SK-N-SH treated with all-trans-retinoic acid at 6 μM for 48 hours (cell line): ENCODE results near the gene MARK1.

Source experiments
- ATAC-seq: fragments of 200-7000 bp; cut with Tn5 transposase; 3 replicates; pipeline ENCODE4 v1.9.1; 2020; ENCODE audit warnings: mild to moderate bottlenecking, moderate library complexity
- ARNTL ChIP-seq: fragments of 450-650 bp; formaldehyde crosslinking; IDR thresholded peaks from 2 replicates; pipeline ENCODE4 v1.5.0; 2020; ENCODE audit warnings: low read depth, mild to moderate bottlenecking, moderate library complexity, borderline replicate concordance
- BACH2 ChIP-seq: fragments of 250-450 bp; sonication (Bioruptor Pico); IDR thresholded peaks from 2 replicates; pipeline ENCODE4 v1.9.0; 2021; ENCODE audit warnings: mild to moderate bottlenecking, borderline replicate concordance
- CSDC2 ChIP-seq: fragments of 250-450 bp; sonication (Bioruptor Pico); IDR thresholded peaks from 2 replicates; pipeline ENCODE4 v1.5.0; 2020; ENCODE audit warnings: mild to moderate bottlenecking, moderate library complexity
- ESRRG ChIP-seq: fragments of 250-450 bp; sonication (Bioruptor Pico); IDR thresholded peaks from 2 replicates; pipeline ENCODE4 v1.6.1; 2021; ENCODE audit warnings: mild to moderate bottlenecking
- GLIS3 ChIP-seq: fragments of 250-450 bp; sonication (Bioruptor Pico); IDR thresholded peaks from 2 replicates; pipeline ENCODE4 v1.5.0; 2020; ENCODE audit warnings: mild to moderate bottlenecking, moderate library complexity
- OSR1 ChIP-seq: fragments of 250-450 bp; sonication (Bioruptor Pico); IDR thresholded peaks from 2 replicates; pipeline ENCODE4 v1.8.0; 2022; ENCODE audit warnings: moderate library complexity, mild to moderate bottlenecking, inconsistent platforms
- PPARA ChIP-seq: fragments of 250-450 bp; sonication (Bioruptor Pico); IDR thresholded peaks from 2 replicates; pipeline ENCODE4 v1.5.0; 2020; ENCODE audit warnings: mild to moderate bottlenecking, borderline replicate concordance
- RARB ChIP-seq: fragments of 250-450 bp; sonication (Bioruptor Pico); IDR thresholded peaks from 2 replicates; pipeline ENCODE4 v1.8.0; 2021; ENCODE audit warnings: mild to moderate bottlenecking, moderate library complexity
- TCF4 ChIP-seq: fragments of 250-450 bp; sonication (Bioruptor Pico); IDR thresholded peaks from 2 replicates; pipeline ENCODE4 v1.8.0; 2021; ENCODE audit warnings: mild to moderate bottlenecking, moderate library complexity, borderline replicate concordance
- TOX ChIP-seq: fragments of 250-450 bp; sonication (Bioruptor Pico); IDR thresholded peaks from 2 replicates; pipeline ENCODE4 v1.8.0; 2021; ENCODE audit warnings: mild to moderate bottlenecking, moderate library complexity, borderline replicate concordance
- ZC3H10 ChIP-seq: fragments of 250-450 bp; sonication (Bioruptor Pico); IDR thresholded peaks from 2 replicates; pipeline ENCODE4 v1.5.1; 2021; ENCODE audit warnings: mild to moderate bottlenecking, moderate library complexity
- ZFP3 ChIP-seq: fragments of 250-450 bp; sonication (Bioruptor Pico); IDR thresholded peaks from 2 replicates; pipeline ENCODE4 v1.5.0; 2020; ENCODE audit warnings: mild to moderate bottlenecking, moderate library complexity
- ZNF565 ChIP-seq: fragments of 450-650 bp; formaldehyde crosslinking; conservative IDR thresholded peaks from 2 replicates; pipeline ENCODE4 v1.5.0; 2020; ENCODE audit warnings: low read depth, mild to moderate bottlenecking, moderate library complexity
- ZNF70 ChIP-seq: fragments of 450-650 bp; formaldehyde crosslinking; IDR thresholded peaks from 2 replicates; pipeline ENCODE4 v1.5.0; 2020; ENCODE audit warnings: mild to moderate bottlenecking, moderate library complexity
- ZNF8 ChIP-seq: fragments of 450-650 bp; formaldehyde crosslinking; IDR thresholded peaks from 2 replicates; pipeline ENCODE4 v1.5.0; 2020; ENCODE audit warnings: mild to moderate bottlenecking, moderate library complexity
- TF ChIP-seq, protein P1 (sequence below): fragments of 250-450 bp; sonication (Bioruptor Pico); IDR thresholded peaks from 2 replicates; pipeline ENCODE4 v1.5.0; 2020; ENCODE audit warnings: mild to moderate bottlenecking, moderate library complexity
- TF ChIP-seq, protein P2 (sequence below): fragments of 250-450 bp; sonication (Bioruptor Pico); IDR thresholded peaks from 2 replicates; pipeline ENCODE4 v1.8.0; 2020; ENCODE audit warnings: mild to moderate bottlenecking, moderate library complexity, borderline replicate concordance
- TF ChIP-seq, protein P3 (sequence below): fragments of 250-450 bp; sonication (Bioruptor Pico); IDR thresholded peaks from 2 replicates; pipeline ENCODE4 v1.5.1; 2021; ENCODE audit warnings: mild to moderate bottlenecking, moderate library complexity
- TF ChIP-seq, protein P4 (sequence below): fragments of 250-450 bp; sonication (Bioruptor Pico); IDR thresholded peaks from 2 replicates; pipeline ENCODE4 v1.8.0; 2021; ENCODE audit warnings: low read depth, mild to moderate bottlenecking, moderate library complexity, borderline replicate concordance
- TF ChIP-seq, protein P5 (sequence below): fragments of 250-450 bp; sonication (Bioruptor Pico); IDR thresholded peaks from 2 replicates; pipeline ENCODE4 v1.5.1; 2020; ENCODE audit warnings: low read depth, mild to moderate bottlenecking, moderate library complexity

Gene MARK1

DNA sequence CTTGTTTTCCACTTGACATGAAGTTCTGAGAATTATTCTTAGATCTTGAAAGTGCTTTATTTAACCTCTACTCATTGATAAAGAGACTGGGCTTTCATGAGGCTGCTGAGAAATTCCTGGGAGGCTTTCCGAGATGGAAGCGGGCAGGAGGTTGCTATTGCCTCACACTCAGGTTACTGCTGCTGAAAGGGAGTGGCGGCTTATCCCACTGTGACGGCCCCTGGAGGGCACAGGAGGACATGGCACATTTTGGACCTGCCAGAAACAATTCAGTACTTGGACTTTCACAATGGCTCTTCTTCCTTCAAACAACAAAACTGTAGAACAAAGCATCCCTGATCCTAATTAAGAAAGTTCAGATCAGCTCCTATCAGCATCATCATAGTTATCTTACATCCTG, 16.2 kb upstream of the MARK1 start:
- no peak for ATAC-seq
- no peak for TF ChIP-seq OSR1 (CRISPR knock-in tag)
- no peak for TF ChIP-seq TOX (CRISPR knock-in tag)
- TF ChIP-seq ZNF70 (CRISPR knock-in tag), result no peak
- no peak for TF ChIP-seq ZC3H10 (CRISPR knock-in tag)
- no peak for TF ChIP-seq ZFP3
- no peak for TF ChIP-seq BACH2 (CRISPR knock-in tag)
- no peak for TF ChIP-seq CSDC2 (CRISPR knock-in tag)
- TF ChIP-seq RARB (CRISPR knock-in tag), result no peak
- TF ChIP-seq, protein P1, sequence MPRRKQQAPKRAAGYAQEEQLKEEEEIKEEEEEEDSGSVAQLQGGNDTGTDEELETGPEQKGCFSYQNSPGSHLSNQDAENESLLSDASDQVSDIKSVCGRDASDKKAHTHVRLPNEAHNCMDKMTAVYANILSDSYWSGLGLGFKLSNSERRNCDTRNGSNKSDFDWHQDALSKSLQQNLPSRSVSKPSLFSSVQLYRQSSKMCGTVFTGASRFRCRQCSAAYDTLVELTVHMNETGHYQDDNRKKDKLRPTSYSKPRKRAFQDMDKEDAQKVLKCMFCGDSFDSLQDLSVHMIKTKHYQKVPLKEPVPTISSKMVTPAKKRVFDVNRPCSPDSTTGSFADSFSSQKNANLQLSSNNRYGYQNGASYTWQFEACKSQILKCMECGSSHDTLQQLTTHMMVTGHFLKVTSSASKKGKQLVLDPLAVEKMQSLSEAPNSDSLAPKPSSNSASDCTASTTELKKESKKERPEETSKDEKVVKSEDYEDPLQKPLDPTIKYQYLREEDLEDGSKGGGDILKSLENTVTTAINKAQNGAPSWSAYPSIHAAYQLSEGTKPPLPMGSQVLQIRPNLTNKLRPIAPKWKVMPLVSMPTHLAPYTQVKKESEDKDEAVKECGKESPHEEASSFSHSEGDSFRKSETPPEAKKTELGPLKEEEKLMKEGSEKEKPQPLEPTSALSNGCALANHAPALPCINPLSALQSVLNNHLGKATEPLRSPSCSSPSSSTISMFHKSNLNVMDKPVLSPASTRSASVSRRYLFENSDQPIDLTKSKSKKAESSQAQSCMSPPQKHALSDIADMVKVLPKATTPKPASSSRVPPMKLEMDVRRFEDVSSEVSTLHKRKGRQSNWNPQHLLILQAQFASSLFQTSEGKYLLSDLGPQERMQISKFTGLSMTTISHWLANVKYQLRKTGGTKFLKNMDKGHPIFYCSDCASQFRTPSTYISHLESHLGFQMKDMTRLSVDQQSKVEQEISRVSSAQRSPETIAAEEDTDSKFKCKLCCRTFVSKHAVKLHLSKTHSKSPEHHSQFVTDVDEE (CRISPR knock-in tag), result no peak
- no peak for TF ChIP-seq PPARA (CRISPR knock-in tag)
- TF ChIP-seq, protein P2, sequence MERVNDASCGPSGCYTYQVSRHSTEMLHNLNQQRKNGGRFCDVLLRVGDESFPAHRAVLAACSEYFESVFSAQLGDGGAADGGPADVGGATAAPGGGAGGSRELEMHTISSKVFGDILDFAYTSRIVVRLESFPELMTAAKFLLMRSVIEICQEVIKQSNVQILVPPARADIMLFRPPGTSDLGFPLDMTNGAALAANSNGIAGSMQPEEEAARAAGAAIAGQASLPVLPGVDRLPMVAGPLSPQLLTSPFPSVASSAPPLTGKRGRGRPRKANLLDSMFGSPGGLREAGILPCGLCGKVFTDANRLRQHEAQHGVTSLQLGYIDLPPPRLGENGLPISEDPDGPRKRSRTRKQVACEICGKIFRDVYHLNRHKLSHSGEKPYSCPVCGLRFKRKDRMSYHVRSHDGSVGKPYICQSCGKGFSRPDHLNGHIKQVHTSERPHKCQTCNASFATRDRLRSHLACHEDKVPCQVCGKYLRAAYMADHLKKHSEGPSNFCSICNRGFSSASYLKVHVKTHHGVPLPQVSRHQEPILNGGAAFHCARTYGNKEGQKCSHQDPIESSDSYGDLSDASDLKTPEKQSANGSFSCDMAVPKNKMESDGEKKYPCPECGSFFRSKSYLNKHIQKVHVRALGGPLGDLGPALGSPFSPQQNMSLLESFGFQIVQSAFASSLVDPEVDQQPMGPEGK (CRISPR knock-in tag), result no peak
- TF ChIP-seq, protein P3, sequence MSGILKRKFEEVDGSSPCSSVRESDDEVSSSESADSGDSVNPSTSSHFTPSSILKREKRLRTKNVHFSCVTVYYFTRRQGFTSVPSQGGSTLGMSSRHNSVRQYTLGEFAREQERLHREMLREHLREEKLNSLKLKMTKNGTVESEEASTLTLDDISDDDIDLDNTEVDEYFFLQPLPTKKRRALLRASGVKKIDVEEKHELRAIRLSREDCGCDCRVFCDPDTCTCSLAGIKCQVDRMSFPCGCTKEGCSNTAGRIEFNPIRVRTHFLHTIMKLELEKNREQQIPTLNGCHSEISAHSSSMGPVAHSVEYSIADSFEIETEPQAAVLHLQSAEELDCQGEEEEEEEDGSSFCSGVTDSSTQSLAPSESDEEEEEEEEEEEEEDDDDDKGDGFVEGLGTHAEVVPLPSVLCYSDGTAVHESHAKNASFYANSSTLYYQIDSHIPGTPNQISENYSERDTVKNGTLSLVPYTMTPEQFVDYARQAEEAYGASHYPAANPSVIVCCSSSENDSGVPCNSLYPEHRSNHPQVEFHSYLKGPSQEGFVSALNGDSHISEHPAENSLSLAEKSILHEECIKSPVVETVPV, result no peak
- no peak for TF ChIP-seq TCF4 (CRISPR knock-in tag)
- no peak for TF ChIP-seq GLIS3
- no peak for TF ChIP-seq ARNTL (CRISPR knock-in tag)
- TF ChIP-seq ZNF565 (CRISPR knock-in tag), result no peak
- TF ChIP-seq ZNF8 (CRISPR knock-in tag), result no peak
- TF ChIP-seq, protein P4, sequence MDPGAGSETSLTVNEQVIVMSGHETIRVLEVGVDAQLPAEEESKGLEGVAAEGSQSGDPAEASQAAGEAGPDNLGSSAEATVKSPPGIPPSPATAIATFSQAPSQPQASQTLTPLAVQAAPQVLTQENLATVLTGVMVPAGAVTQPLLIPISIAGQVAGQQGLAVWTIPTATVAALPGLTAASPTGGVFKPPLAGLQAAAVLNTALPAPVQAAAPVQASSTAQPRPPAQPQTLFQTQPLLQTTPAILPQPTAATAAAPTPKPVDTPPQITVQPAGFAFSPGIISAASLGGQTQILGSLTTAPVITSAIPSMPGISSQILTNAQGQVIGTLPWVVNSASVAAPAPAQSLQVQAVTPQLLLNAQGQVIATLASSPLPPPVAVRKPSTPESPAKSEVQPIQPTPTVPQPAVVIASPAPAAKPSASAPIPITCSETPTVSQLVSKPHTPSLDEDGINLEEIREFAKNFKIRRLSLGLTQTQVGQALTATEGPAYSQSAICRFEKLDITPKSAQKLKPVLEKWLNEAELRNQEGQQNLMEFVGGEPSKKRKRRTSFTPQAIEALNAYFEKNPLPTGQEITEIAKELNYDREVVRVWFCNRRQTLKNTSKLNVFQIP (CRISPR knock-in tag), result no peak

DNA sequence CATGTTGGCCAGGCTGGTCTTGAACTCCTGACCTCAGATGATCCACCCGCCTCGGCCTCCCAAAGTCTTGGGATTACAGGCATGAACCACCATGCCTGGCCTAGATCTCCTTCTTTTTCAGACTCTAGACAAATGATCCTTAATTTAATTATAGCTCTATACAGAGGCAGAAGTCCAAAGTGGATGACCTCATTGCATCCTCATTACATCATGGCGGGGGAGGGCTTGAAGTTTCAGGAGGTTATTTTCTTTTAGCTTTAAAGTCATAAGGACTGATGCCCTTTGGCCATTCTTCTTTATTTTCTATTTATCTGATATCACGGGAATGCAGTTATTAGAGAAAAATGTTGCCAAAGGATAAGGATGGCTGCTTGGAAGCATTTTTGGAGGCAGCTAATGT, 14.1 kb upstream of the MARK1 start:
- no peak for ATAC-seq
- TF ChIP-seq TCF4 (CRISPR knock-in tag) (no peak), GLIS3 (no peak), ZNF565 (CRISPR knock-in tag) (no peak), BACH2 (CRISPR knock-in tag) (no peak), ESRRG (CRISPR knock-in tag) (no peak), ZNF8 (CRISPR knock-in tag) (no peak)
- TF ChIP-seq, protein P3, result no peak
- TF ChIP-seq, protein P2 (CRISPR knock-in tag), result no peak
- TF ChIP-seq, protein P5, sequence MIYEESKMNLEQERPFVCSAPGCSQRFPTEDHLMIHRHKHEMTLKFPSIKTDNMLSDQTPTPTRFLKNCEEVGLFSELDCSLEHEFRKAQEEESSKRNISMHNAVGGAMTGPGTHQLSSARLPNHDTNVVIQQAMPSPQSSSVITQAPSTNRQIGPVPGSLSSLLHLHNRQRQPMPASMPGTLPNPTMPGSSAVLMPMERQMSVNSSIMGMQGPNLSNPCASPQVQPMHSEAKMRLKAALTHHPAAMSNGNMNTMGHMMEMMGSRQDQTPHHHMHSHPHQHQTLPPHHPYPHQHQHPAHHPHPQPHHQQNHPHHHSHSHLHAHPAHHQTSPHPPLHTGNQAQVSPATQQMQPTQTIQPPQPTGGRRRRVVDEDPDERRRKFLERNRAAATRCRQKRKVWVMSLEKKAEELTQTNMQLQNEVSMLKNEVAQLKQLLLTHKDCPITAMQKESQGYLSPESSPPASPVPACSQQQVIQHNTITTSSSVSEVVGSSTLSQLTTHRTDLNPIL, result no peak
